Loucy (cell line): ENCODE results near the gene ALDH7A1.

ENCODE experiments used
- CTCF ChIP-seq: fragments of 200-600 bp; sonication (generic); conservative IDR thresholded peaks from 2 replicates; pipeline ENCODE4 v1.5.1; 2014; ENCODE audit warnings: mild to moderate bottlenecking, antibody characterized with exemption, low read length
- EZH2phosphoT487 ChIP-seq: fragments of 200-600 bp; IDR thresholded peaks from 2 replicates; pipeline ENCODE4 v1.6.1; 2018; ENCODE audit warnings: antibody characterized with exemption, mild to moderate bottlenecking, moderate library complexity, borderline replicate concordance

- TF ChIP-seq CTCF (no peak), EZH2phosphoT487 (no peak)
Measured at GRCh38 chr5:126594748-126595485, at the start of gene ALDH7A1.
